HG03039 (cell line): Measurements from ENCODE around the gene OPCML.

ENCODE experiments used
- ATAC-seq: cut with Tn5 transposase; IDR thresholded peaks from one replicate; pipeline ENCODE4 v1.9.1; 2021; ENCODE audit warnings: mild to moderate bottlenecking, moderate library complexity; ENCODE audit not compliant: unreplicated experiment

OPCML gene

DNA sequence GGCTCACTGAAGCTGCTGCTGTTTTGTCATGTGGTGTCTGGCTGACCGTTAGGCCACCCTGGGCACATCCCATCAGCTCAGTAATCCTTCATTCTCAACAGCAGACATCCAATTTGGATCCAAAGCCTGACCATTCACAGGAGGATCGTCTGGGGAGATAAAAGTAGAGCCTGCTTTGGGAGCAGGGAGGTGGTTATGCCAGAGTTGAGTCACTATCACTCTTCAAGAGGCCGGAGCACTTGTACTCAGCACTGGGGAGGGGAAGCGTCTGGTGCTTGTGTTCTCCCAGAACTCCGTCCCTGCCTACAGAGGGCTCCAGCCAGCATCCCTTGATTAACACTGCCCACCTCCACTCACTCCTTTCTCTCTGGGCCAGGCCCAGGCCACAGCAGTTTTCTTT lies 382.6 kb downstream of the OPCML start:
- no peak for ATAC-seq

DNA sequence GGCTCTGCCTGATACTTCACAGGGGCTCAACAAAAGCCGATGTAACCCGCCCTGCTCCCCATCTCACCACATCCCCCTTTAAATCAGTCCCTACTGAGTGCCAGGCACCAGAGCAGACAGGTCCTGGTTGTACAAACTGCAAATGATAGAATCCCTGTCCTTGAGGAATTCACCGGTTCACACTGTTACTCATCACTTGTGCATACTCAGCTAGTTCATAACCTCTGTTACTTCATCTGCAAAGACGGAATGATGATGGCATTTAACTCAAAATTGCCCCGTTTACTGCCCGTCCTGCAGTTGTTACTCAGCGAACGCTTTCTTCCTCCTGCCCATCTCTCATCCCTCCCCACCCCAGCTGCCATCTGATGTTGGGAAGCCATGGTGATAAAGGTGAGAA lies 384.7 kb downstream of the OPCML start:
- ATAC-seq, result no peak

DNA sequence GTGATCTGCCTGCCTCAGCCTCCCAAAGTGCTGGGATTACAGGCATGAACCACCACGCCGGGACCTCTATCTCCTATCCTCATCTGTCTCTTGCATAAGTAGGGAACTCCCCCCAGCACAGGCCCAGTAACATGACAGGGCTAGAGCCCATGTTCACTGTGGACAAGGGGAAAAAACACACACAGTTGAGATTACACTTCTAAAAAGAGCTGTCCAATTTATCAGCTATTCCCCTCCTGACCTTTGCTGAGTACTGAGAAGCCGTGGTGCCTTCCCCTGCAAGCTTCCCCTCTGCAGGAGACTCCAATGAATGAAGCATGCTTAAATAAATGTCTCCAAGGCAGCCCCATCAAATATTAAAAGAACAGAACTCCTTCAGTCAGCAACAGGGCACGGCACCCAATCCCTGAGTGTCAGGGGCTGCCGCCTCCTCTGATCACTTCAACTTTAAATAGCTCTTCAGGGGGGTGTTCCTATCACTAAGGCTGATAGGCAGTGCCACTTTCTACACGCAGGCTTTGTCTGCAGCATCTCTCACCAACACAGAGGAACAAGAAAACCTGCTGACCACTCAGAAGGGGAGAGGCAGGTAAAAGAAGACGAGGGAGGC lies 385.5 kb downstream of the OPCML start:
- no peak for ATAC-seq

DNA sequence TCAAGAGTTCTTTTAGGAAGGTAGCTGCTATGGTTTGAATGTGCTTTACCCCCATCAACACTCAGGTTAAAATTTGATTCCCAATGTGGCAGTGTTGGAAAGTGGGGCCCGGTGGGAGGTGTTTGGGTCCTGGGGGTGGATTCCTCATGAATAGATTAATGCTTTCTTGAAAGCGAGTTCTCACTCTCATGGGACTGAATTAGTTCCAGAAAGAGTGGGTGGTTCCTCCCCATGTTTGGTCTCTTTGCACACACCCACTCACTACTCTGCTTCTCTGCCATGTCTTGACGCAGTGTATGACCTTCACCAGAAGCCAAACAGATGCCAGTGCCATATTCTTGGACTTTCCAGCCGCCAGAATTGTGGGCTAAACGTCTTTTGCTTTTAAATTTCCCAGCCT lies 394.4 kb downstream of the OPCML start:
- no peak for ATAC-seq

- ATAC-seq, result no peak
Measured at GRCh38 chr11:133137270-133137669, 395.0 kb downstream of the OPCML start.

- no peak for ATAC-seq
Measured at GRCh38 chr11:133136376-133136775, 395.9 kb downstream of the OPCML start.

- ATAC-seq, result peak; percentile 83
Measured at GRCh38 chr11:133134314-133135173, 397.8 kb downstream of the OPCML start.

- no peak for ATAC-seq
Measured at GRCh38 chr11:133133606-133134005, 398.7 kb downstream of the OPCML start.

- ATAC-seq, result no peak
Measured at GRCh38 chr11:133133050-133133449, 399.3 kb downstream of the OPCML start.

DNA sequence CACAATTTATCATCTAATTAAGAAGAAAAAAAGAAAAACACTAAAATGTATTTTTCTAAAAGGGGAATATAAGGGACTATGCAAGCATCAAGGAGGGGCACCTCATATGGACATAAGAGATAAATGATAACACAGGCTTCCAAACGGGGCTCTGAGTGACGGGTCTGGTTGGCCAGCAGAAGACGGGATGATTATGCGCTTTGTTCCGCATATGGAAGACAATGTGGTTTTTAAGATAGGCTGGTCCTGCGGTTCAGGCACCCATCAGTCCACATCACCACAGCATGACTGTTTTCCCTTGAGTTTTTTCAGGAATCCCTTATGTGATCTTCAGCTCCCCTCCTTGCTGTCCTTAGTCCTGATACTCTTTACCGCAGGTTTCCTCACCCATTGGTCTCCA lies 404.6 kb downstream of the OPCML start:
- no peak for ATAC-seq

DNA sequence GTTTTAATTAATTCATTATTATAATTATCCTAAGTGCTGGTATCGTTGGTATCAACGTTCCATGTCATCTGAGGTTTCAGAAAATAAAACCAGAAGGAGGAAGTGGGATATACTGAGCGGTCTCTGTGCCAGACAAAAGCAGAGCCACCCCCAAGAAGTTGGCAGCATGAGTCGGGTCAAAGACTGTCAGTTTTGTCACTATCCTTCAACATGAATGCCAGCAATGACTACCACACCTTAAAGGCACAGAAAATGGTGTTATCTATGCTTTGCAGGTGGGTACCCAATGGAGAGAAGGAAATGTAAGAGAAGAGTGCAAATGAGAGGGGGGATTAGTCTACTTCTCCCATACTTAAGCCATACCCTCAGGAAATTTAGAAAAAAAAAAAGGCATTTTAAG lies 408.5 kb downstream of the OPCML start:
- no peak for ATAC-seq

DNA sequence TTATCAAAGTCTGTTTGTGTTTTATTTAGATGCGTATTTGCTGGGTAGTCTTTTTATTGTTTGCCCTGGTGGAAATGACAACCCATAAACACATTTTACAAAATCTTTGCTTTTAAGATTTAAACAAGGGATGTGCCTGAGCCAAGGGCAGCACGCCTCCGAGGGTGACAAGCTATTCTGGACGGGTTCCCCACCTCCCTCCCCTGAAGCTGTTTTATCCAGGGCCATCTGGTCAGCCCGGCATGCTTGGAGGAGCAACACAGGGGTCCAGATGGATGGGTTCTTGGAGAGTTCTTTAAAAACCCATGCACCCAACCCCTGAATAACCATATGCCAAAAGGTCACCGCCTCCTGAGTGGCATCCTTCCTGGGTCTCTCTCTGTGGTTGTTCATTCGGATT lies 408.9 kb downstream of the OPCML start:
- ATAC-seq, result no peak

- ATAC-seq, result no peak
Measured at GRCh38 chr11:133122256-133122655, 410.0 kb downstream of the OPCML start.

GRCh38 chr11:133118563-133119268 lies 413.6 kb downstream of the OPCML start:
- ATAC-seq, result no peak

GRCh38 chr11:133115099-133115498 lies 417.2 kb downstream of the OPCML start:
- ATAC-seq, result no peak

GRCh38 chr11:133107763-133108162 lies 424.5 kb downstream of the OPCML start:
- ATAC-seq, result no peak

DNA sequence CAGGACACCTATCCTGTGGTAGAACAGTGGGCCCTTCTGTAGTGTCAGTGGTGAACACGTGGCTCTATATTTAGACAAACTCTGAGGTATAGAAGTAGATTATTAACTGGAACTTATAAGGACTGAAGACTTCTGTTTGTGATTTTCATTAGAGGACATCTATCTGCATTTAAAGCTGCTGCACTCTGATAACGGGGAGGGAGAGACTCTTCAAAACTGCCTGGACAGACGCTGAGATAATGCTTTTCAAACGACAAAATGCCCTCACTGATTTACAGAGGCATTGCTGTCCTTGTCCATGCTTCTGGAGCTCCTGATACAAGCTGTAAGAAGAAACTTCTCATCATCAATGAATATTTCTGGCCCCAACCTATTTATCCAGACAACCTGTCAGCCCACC lies 425.2 kb downstream of the OPCML start:
- no peak for ATAC-seq

DNA sequence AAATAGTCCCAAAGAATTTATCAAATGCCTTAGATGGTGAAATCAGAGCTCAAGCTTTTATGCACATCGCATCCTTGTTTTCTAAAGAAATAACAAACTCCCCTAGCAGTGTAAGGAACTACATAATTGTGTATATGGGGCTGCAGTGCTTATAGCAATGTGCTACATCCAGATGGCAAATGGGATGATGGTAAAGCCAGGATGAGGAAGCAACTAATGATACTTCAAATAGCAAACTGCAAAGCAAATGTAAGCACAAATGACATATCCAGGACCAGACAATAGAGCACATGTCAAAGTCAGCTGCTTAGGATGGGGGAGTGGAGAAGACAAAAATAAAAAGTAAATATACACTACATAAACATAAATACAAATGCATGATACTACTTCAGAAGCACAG lies 425.9 kb downstream of the OPCML start:
- no peak for ATAC-seq

DNA sequence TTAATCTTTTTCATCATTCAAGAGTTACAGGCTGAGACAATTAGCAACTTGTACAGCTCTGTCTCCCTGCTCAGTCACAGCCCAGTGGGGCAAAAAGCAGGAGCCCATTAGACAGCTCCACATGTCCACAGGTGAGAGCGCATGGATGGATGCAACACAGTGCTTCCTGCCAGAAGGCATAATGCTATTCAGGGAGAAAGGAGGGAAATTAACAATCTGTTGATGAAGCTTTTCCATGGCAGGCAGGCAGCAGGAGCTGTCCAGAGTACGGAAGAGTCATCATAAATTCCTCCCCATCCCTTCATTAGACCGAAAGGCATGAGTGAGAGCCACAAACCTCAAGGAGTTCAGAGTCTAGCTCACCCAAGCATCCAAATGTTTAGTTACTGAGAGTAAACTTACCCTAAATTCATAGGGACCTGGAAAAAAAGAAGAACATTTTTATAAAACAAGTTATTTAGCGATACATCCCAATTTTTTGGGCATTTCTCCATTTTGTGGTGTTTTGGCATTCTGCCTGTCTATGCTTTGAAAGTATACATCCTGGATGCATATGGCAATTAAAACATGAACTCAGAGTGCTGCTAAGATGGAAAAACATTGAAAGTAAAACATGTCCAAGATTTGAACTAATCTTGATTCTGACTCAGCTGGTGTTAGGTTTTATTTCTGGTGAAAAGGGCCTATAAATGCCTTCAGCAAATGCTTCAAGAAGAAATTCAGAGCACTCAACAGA lies 428.1 kb downstream of the OPCML start:
- ATAC-seq, result no peak

GRCh38 chr11:133096981-133097380 lies 435.3 kb downstream of the OPCML start:
- no peak for ATAC-seq

DNA sequence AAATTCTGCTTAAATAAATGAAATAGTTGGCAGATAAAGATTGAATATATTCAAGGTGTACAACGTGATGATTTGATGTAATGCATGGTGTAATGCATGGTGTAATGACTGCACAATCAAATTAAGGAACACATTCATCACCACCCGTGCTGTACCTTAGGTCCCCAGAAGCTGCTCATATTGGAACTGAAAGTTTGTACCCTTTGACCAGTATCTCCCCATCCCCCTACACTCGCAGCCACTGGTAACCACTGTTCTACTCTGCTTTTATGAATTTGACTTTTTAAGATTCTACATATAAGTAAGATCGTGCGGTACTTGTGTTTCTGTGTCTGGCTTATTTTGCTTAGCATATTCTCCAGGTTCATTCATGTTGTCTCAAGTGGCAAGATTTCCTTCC lies 445.8 kb downstream of the OPCML start:
- no peak for ATAC-seq
